ENCODE data around the gene SEPTIN3.

Gene SEPTIN3

DNA sequence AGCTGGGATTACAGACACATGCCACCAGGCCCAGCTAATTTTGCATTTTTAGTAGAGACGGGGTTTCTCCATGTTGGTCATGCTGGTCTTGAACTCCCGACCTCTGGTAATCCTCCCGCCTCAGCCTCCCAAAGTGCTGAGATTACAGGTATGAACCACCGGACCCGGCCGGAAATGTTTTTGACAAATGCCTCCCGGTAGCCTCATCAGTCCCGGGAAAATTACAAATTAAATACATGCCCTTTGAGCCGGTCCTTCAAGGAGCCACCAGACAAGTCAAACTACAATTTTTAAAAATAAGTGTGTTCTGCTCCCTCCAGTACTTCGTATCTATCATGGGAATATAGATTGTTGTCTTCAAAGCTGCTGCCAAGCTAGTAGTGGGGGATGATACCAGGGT, 46.9 kb downstream of the SEPTIN3 start:
- no peak for DNase-seq (ENCODE audit: low spot score)

DNA sequence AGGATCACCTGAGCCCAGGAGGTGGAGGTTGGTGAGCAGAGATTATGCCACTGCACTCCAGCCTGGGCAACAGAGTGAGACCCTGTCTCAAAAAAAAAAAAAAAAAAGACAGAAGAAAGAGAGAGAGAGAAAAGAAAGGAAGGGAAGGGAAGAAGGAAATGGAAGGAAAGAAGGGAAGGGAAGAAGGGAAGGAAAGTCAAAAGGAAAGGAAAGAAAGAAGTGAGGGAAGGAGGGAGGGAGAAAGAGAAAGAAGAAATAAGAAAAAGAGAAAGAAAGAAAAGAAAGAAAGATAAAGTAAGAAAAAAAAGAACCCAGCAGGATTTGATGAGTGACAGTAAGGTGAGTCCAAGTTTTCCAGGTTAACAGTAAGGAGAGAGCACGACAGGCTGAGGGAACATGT, 49.0 kb downstream of the SEPTIN3 start:
- no peak for DNase-seq (ENCODE audit: low spot score)

Data from iPS-NIHi11 (cell line).